ENCODE measurements around the gene EHF. TPM values are rescaled to one million over a fixed set of nuclear protein-coding genes. Genes with fewer than 3 reads are reported as not detected.

EHF gene
- total and polyA plus RNA-seq, 5 donors from 2014 or later, result not detected

DNA sequence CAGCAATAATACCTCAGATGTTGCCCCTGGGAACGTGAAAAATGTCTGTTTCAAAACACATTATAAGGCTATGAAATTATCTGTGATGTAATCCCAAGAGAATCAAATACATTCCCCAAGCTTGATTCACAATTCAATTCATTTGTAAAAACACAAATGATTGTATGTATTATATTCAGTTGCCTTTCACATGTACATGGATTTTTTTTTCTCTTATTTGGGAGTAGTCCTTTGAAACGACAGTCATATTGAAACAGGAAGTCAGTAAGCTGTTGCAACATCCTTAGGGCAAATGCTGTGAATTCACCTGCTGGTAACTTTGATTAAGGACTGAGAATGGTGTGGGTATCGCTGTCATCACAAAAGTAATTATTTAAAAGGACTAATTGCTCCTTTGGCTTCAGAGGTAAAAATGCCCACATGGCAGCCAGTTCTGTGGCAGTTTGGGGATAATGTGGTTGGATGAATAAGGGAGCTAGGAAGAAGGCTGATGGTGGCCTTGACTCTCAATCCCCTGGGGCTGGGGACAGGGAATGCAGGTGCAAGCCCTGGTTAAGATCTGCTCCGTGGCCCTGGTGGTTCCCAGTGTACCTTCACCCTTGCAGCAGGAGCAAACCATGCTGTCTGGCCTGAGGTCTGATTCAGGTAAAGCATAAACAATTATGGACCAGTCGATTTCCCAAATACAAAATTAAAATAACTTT lies 13.2 kb downstream of the EHF start:
- H3K4me3 Mint-ChIP-seq, result peak overlapping the region in 1 of 4 donors; percentile 8
- peak in 1 of 3 donors; percentile 72 for DNase-seq
- H3K27ac Mint-ChIP-seq, result peak overlapping the region in 1 of 3 donors; percentile 38
- H3K36me3 ChIP-seq (ENCODE audit: control insufficient read depth, insufficient read depth, low read length), result no peaks in the 10 kb centered on the region
- ATAC-seq (ENCODE audit: low read depth in 2 of 2), result no peak
- no peak overlapping the region for H3K4me3 ChIP-seq (ENCODE audit: low read depth, low read length)
- no peaks in the 10 kb centered on the region for H3K27me3 ChIP-seq (ENCODE audit: control insufficient read depth, insufficient read depth, low read length)
- H3K27me3 Mint-ChIP-seq, result peaks cover 5% of the 10 kb centered on the region
- peaks cover 9% of the 10 kb centered on the region for H3K4me1 ChIP-seq (ENCODE audit: control insufficient read depth, insufficient read depth, low read length, poor library complexity, severe bottlenecking)
- peaks cover 0 to 2% (median 0%) of the 10 kb centered on the region in 7 donors for H3K9me3 Mint-ChIP-seq
- no peaks in the 10 kb centered on the region for H3K36me3 Mint-ChIP-seq
- no peak overlapping the region for H3K27ac ChIP-seq (ENCODE audit: insufficient read depth, low read length, poor library complexity, severe bottlenecking)
- H3K9me3 ChIP-seq (ENCODE audit: control insufficient read depth in 2 of 2, low read length in 2 of 2), result no peaks in the 10 kb centered on the region
- H3K4me1 Mint-ChIP-seq, result peaks cover 0 to 15% (median 8%) of the 10 kb centered on the region in 4 donors

DNA sequence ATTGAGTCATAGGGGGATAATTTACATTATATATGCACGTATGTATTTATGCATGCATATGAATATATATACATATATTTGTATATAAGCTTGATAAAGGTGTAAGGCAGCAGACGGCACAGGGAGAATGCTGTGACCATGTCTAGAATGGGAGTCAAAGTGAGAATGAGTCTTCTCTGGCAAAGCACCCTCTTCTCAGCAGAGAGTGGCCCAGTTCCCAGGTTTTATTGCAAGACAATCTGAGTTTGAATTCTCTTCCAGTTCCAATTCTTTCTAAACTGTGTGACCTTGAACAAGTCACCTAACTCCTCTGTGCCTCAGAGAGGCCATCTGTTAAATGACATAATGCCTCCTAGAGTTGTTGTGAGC lies 13.8 kb downstream of the EHF start:
- H3K27me3 Mint-ChIP-seq, result peaks cover 7% of the 10 kb centered on the region
- peaks cover 0 to 15% (median 8%) of the 10 kb centered on the region in 4 donors for H3K4me1 Mint-ChIP-seq
- no peak overlapping the region for H3K27ac ChIP-seq (ENCODE audit: insufficient read depth, low read length, poor library complexity, severe bottlenecking)
- H3K36me3 Mint-ChIP-seq, result no peaks in the 10 kb centered on the region
- H3K4me3 ChIP-seq (ENCODE audit: low read depth, low read length), result no peak overlapping the region
- no peak for ATAC-seq (ENCODE audit: low read depth in 2 of 2)
- H3K36me3 ChIP-seq (ENCODE audit: control insufficient read depth, insufficient read depth, low read length), result no peaks in the 10 kb centered on the region
- H3K27ac Mint-ChIP-seq, result no peak overlapping the region
- no peak overlapping the region for H3K4me3 Mint-ChIP-seq
- peaks cover 9% of the 10 kb centered on the region for H3K4me1 ChIP-seq (ENCODE audit: control insufficient read depth, insufficient read depth, low read length, poor library complexity, severe bottlenecking)
- H3K9me3 Mint-ChIP-seq, result peaks cover 0 to 2% (median 0%) of the 10 kb centered on the region in 7 donors
- no peaks in the 10 kb centered on the region for H3K9me3 ChIP-seq (ENCODE audit: control insufficient read depth in 2 of 2, low read length in 2 of 2)
- no peaks in the 10 kb centered on the region for H3K27me3 ChIP-seq (ENCODE audit: control insufficient read depth, insufficient read depth, low read length)
- no peak for DNase-seq

DNA sequence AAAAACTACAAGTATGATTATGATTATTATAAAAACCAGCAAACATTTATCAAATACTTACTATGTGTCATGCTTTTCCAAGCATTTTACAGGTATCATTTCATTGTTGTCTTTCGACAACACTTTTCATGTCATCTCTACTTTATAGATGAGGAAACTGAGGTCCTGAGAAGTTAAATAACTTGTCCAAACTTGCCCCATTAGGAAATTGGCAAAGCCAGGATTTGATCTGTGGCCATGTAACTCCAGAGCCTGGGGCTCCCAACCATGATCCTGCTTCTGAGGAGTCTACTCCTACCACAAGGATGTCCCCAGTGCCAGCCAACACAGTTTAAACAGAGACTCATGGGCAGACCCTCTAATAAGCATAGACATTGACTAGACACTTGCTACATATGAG lies 15.2 kb downstream of the EHF start:
- no peaks in the 10 kb centered on the region for H3K9me3 ChIP-seq (ENCODE audit: control insufficient read depth in 2 of 2, low read length in 2 of 2)
- Mint-ChIP-seq H3K27ac (no peak overlapping the region), H3K4me1 (peaks cover 0 to 15% (median 8%) of the 10 kb centered on the region in 4 donors), H3K27me3 (peaks cover 7% of the 10 kb centered on the region), H3K9me3 (no peaks in the 10 kb centered on the region), H3K4me3 (no peak overlapping the region), H3K36me3 (no peaks in the 10 kb centered on the region)
- no peak for DNase-seq
- ATAC-seq (ENCODE audit: low read depth in 2 of 2), result no peak
- no peaks in the 10 kb centered on the region for H3K27me3 ChIP-seq (ENCODE audit: control insufficient read depth, insufficient read depth, low read length)
- H3K27ac ChIP-seq (ENCODE audit: insufficient read depth, low read length, poor library complexity, severe bottlenecking), result no peak overlapping the region
- no peaks in the 10 kb centered on the region for H3K36me3 ChIP-seq (ENCODE audit: control insufficient read depth, insufficient read depth, low read length)
- H3K4me3 ChIP-seq (ENCODE audit: low read depth, low read length), result no peak overlapping the region
- peaks cover 9% of the 10 kb centered on the region for H3K4me1 ChIP-seq (ENCODE audit: control insufficient read depth, insufficient read depth, low read length, poor library complexity, severe bottlenecking)

DNA sequence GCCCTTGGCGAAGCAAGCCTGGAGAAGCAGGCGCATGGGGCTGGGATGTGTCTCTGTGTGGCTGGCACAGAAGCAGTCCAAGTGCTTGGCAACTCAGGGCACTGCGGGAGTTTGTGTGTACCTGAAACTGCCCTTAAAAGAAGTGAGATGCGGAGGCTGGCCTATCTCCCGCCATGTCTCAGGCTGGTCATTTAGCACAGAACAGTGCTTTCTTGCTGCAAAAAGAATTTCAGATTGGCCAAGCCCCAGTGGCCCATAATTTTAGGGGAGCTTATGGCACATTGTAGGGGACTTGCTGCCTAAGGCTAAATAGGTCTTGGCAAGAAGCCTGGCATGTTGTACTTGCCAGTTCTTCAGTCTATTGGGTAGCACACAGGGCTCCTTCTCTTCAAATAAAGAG lies 16.4 kb downstream of the EHF start:
- no peaks in the 10 kb centered on the region for H3K36me3 ChIP-seq (ENCODE audit: control insufficient read depth, insufficient read depth, low read length)
- no peak overlapping the region for H3K4me3 ChIP-seq (ENCODE audit: low read depth, low read length)
- Mint-ChIP-seq H3K27ac (no peak overlapping the region), H3K9me3 (no peaks in the 10 kb centered on the region), H3K4me3 (no peak overlapping the region), H3K4me1 (peaks cover 0 to 15% (median 8%) of the 10 kb centered on the region in 4 donors), H3K27me3 (peaks cover 7% of the 10 kb centered on the region), H3K36me3 (no peaks in the 10 kb centered on the region)
- H3K9me3 ChIP-seq (ENCODE audit: control insufficient read depth in 2 of 2, low read length in 2 of 2), result no peaks in the 10 kb centered on the region
- peaks cover 9% of the 10 kb centered on the region for H3K4me1 ChIP-seq (ENCODE audit: control insufficient read depth, insufficient read depth, low read length, poor library complexity, severe bottlenecking)
- no peak overlapping the region for H3K27ac ChIP-seq (ENCODE audit: insufficient read depth, low read length, poor library complexity, severe bottlenecking)
- ATAC-seq (ENCODE audit: low read depth in 2 of 2), result no peak
- no peaks in the 10 kb centered on the region for H3K27me3 ChIP-seq (ENCODE audit: control insufficient read depth, insufficient read depth, low read length)
- no peak for DNase-seq

DNA sequence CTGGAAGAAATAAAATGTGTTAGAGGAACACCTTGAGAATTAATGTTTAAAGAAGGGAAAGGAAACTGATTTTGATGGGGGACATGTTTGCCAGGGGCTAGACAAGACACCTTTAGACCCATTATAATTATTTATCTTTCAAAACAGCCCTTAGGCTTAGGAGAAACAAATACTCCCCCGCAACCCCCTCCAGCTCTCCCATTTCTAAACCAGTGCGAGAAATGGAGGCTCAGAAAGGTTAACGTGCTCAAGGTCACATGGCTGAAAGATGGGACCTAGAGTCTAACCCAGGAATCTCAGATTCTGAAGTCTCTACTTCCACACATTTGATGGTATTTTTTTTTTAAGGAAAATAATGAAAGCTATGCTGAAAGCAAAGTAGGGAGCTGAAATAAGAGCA lies 18.0 kb downstream of the EHF start:
- H3K4me3 ChIP-seq (ENCODE audit: low read depth, low read length), result no peak overlapping the region
- H3K36me3 Mint-ChIP-seq, result no peaks in the 10 kb centered on the region
- peaks cover 6% of the 10 kb centered on the region for H3K4me1 ChIP-seq (ENCODE audit: control insufficient read depth, insufficient read depth, low read length, poor library complexity, severe bottlenecking)
- H3K4me1 Mint-ChIP-seq, result peaks cover 0 to 6% (median 6%) of the 10 kb centered on the region in 4 donors
- H3K9me3 Mint-ChIP-seq, result no peaks in the 10 kb centered on the region
- H3K27ac ChIP-seq (ENCODE audit: insufficient read depth, low read length, poor library complexity, severe bottlenecking), result no peak overlapping the region
- peaks cover 15% of the 10 kb centered on the region for H3K27me3 Mint-ChIP-seq
- H3K27ac Mint-ChIP-seq, result no peak overlapping the region
- H3K36me3 ChIP-seq (ENCODE audit: control insufficient read depth, insufficient read depth, low read length), result no peaks in the 10 kb centered on the region
- no peaks in the 10 kb centered on the region for H3K27me3 ChIP-seq (ENCODE audit: control insufficient read depth, insufficient read depth, low read length)
- ATAC-seq (ENCODE audit: low read depth in 2 of 2), result no peak
- no peaks in the 10 kb centered on the region for H3K9me3 ChIP-seq (ENCODE audit: control insufficient read depth in 2 of 2, low read length in 2 of 2)
- no peak for DNase-seq
- H3K4me3 Mint-ChIP-seq, result no peak overlapping the region

DNA sequence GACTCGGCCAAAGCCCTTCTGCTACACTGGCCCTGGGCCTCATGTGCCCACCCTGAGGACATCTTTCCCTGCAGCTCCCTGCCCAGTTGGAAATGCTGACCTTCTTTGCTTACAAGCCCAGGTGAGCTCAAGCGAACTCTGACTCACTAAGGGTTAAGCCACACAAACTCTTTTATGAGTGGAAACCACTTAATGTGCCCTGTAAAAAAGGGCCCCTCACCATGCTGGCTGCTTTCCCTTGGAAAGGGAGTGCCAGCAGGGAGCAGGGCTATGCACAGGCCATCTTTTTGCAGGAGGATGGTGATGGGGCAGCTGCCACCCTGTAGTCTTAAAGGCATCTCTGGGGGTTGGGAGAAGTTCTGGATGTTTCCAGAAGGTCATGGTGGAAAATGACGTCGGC lies 18.7 kb downstream of the EHF start:
- Mint-ChIP-seq H3K4me3 (no peak overlapping the region), H3K27me3 (peaks cover 15% of the 10 kb centered on the region), H3K9me3 (no peaks in the 10 kb centered on the region), H3K36me3 (no peaks in the 10 kb centered on the region), H3K4me1 (no peaks in the 10 kb centered on the region), H3K27ac (no peak overlapping the region)
- Histone ChIP-seq H3K4me3 (ENCODE audit: low read depth, low read length) (no peak overlapping the region), H3K9me3 (ENCODE audit: control insufficient read depth in 2 of 2, low read length in 2 of 2) (no peaks in the 10 kb centered on the region), H3K27me3 (ENCODE audit: control insufficient read depth, insufficient read depth, low read length) (no peaks in the 10 kb centered on the region), H3K4me1 (ENCODE audit: control insufficient read depth, insufficient read depth, low read length, poor library complexity, severe bottlenecking) (no peaks in the 10 kb centered on the region), H3K36me3 (ENCODE audit: control insufficient read depth, insufficient read depth, low read length) (no peaks in the 10 kb centered on the region), H3K27ac (ENCODE audit: insufficient read depth, low read length, poor library complexity, severe bottlenecking) (no peak overlapping the region)
- DNase-seq (no peak), ATAC-seq (ENCODE audit: low read depth in 2 of 2) (no peak)

DNA sequence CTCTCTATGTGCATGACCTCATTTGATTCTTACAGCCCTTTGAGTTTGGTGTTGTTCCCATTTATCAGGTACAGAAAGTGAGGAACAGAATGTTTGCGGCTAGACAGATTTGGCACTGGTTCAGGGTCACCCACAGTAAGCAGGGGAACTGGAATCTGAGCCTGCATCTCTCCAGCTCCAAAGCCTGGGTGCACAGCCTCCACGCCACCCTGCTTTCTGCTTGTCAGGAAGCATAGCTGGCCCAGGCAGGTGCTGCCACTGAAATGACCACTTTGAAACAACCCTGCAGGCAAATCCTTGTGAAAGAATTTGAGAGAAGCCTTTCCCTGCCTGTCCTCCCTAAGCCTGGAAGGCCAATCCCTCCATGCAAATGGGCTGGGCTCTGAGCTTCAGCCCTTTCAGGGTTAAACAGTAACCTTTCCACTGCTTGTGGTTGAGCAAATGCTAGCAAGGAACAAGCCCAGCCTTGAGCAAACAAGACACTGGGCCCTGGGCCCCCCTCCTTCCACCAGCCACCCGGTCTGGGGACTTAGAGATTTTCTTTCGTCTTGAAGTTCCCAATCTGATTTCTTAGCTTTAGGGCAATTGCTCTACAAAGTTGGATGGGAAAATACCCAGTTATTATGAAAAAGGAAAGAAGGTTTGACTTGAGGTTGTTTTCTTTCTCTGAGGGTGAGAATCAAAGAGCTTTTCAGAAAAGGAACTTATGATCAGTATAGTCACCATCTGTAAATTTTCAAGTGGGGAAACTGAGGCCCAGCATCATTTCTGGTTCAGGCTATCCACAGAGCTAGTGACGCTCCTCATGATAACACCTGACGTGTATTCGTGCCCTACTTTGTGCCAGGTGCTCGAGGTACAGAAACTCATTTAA lies 19.4 kb downstream of the EHF start:
- DNase-seq, result no peak
- no peaks in the 10 kb centered on the region for H3K9me3 Mint-ChIP-seq

More for the DNA sequence above, 19.4 kb downstream of the EHF start:
- Mint-ChIP-seq H3K27ac (no peak overlapping the region), H3K36me3 (no peaks in the 10 kb centered on the region), H3K4me3 (no peak overlapping the region), H3K4me1 (no peaks in the 10 kb centered on the region), H3K27me3 (peaks cover 15% of the 10 kb centered on the region)
- H3K4me3 ChIP-seq (ENCODE audit: low read depth, low read length), result no peak overlapping the region
- no peaks in the 10 kb centered on the region for H3K27me3 ChIP-seq (ENCODE audit: control insufficient read depth, insufficient read depth, low read length)
- H3K9me3 ChIP-seq (ENCODE audit: control insufficient read depth in 2 of 2, low read length in 2 of 2), result no peaks in the 10 kb centered on the region
- no peak overlapping the region for H3K27ac ChIP-seq (ENCODE audit: insufficient read depth, low read length, poor library complexity, severe bottlenecking)
- ATAC-seq (ENCODE audit: low read depth in 2 of 2), result no peak
- no peaks in the 10 kb centered on the region for H3K4me1 ChIP-seq (ENCODE audit: control insufficient read depth, insufficient read depth, low read length, poor library complexity, severe bottlenecking)
- no peaks in the 10 kb centered on the region for H3K36me3 ChIP-seq (ENCODE audit: control insufficient read depth, insufficient read depth, low read length)
